Measurements from ENCODE around the gene BBS9. TPM values are rescaled to one million over a fixed set of nuclear protein-coding genes. Genes with fewer than 3 reads are reported as not detected.

The BBS9 gene
- total RNA-seq, 1 experiment from 2014 or later: 26.4 TPM

DNA sequence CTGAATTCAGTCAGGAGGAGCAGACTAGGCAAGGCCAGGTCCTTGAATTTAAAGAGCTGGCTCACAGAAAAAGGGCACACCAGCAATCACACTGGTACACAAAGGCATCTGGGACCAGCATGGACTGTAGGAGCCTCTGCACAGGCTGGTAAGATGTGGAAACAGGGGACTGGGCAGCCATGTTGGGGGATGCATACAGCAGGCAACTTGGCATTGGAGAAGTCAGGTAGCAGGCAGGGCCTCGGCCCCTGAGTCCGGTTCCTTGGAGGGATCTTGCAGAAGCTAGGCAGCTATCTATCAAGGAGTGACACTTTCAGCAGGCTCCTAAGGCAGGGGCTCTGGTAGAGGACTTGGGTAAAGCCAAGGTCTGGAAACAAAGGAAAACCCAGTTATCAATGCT, 399.7 kb downstream of the BBS9 start:
- no peaks in the 10 kb centered on the region for H3K23me2 ChIP-seq (ENCODE audit: insufficient read length, low read depth, low read length, poor library complexity, severe bottlenecking)
- no peak overlapping the region for H3K4ac ChIP-seq (ENCODE audit: low read depth, low read length)
- no peak overlapping the region for H2BK15ac ChIP-seq (ENCODE audit: low read depth, low read length)
- H2BK120ac ChIP-seq (ENCODE audit: low read depth, low read length, poor library complexity, severe bottlenecking): no peak overlapping the region
- no peaks in the 10 kb centered on the region for H4K20me1 ChIP-seq (ENCODE audit: control insufficient read depth, insufficient read depth, insufficient read length)
- peaks cover 1 to 11% (median 7%) of the 10 kb centered on the region in 3 experiments; a peak in 5 of 7 replicates for H3K36me3 Mint-ChIP-seq (ENCODE audit: insufficient read depth in 1 of 3, low read depth in 3 of 3)
- peaks cover 5 to 8% of the 10 kb centered on the region in 2 experiments; a peak in 4 of 5 replicates for H3K9me3 Mint-ChIP-seq
- H4K91ac ChIP-seq (ENCODE audit: insufficient read length, low read depth, low read length): no peak overlapping the region
- no peaks in the 10 kb centered on the region for H3K27me3 Mint-ChIP-seq (ENCODE audit: low read depth)
- no peak overlapping the region for H3K56ac ChIP-seq (ENCODE audit: insufficient read length, low read depth, low read length)
- WGBS (ENCODE audit: extremely low coverage, insufficient read length, low lambda C conversion rate): no CpG with 5 or more reads among the region's 2 CpGs
- DNase-seq: no peak
- no peak overlapping the region for H4K5ac ChIP-seq (ENCODE audit: insufficient read length, low read depth, low read length)
- H3K23ac ChIP-seq (ENCODE audit: insufficient read length, low read depth, low read length): no peak overlapping the region
- no peak overlapping the region for H3K14ac ChIP-seq (ENCODE audit: insufficient read depth, low read length)
- H3K4me3 Mint-ChIP-seq: no peak overlapping the region
- no peak overlapping the region for H2AFZ ChIP-seq (ENCODE audit: low read length)
- no peak overlapping the region for H2BK5ac ChIP-seq (ENCODE audit: insufficient read length, low read length)
- H2BK20ac ChIP-seq (ENCODE audit: low read depth, low read length, poor library complexity, severe bottlenecking): no peak overlapping the region
- no peak overlapping the region for H3T11ph ChIP-seq (ENCODE audit: low read length)
- TF ChIP-seq, protein P1, sequence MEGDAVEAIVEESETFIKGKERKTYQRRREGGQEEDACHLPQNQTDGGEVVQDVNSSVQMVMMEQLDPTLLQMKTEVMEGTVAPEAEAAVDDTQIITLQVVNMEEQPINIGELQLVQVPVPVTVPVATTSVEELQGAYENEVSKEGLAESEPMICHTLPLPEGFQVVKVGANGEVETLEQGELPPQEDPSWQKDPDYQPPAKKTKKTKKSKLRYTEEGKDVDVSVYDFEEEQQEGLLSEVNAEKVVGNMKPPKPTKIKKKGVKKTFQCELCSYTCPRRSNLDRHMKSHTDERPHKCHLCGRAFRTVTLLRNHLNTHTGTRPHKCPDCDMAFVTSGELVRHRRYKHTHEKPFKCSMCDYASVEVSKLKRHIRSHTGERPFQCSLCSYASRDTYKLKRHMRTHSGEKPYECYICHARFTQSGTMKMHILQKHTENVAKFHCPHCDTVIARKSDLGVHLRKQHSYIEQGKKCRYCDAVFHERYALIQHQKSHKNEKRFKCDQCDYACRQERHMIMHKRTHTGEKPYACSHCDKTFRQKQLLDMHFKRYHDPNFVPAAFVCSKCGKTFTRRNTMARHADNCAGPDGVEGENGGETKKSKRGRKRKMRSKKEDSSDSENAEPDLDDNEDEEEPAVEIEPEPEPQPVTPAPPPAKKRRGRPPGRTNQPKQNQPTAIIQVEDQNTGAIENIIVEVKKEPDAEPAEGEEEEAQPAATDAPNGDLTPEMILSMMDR (conservative IDR thresholded peaks at IDR 0.05): no peak
- H3K4me1 Mint-ChIP-seq: peaks cover 10 to 11% of the 10 kb centered on the region in 2 experiments; a peak in 3 of 4 replicates
- H3K27me3 ChIP-seq (ENCODE audit: insufficient read depth, low read length): no peaks in the 10 kb centered on the region
- peak overlapping the region in 1 of 3 experiments; percentile 12; a peak in 1 of 7 replicates for H3K27ac Mint-ChIP-seq
- H3K79me1 ChIP-seq (ENCODE audit: insufficient read depth, low read depth, low read length, poor library complexity, severe bottlenecking): no peaks in the 10 kb centered on the region
- H3K9me3 ChIP-seq (ENCODE audit: control insufficient read depth, low read depth, low read length): no peaks in the 10 kb centered on the region
- no peak overlapping the region for H3K27ac ChIP-seq (ENCODE audit: insufficient read length, low read depth, low read length)
- no peak overlapping the region for H3K9ac ChIP-seq (ENCODE audit: extremely low read depth, insufficient read length, low read length)
- H2AK5ac ChIP-seq (ENCODE audit: insufficient read length, low read length): no peak overlapping the region
- H3K4me2 ChIP-seq (ENCODE audit: insufficient read depth, insufficient read length, low read length): no peak overlapping the region
- H3K18ac ChIP-seq (ENCODE audit: insufficient read length, low read depth, low read length): no peak overlapping the region
- H2BK12ac ChIP-seq (ENCODE audit: insufficient read length, low read depth, low read length): no peak overlapping the region
- no peaks in the 10 kb centered on the region for H3K79me2 ChIP-seq (ENCODE audit: insufficient read depth, low read length)
- no peak overlapping the region for H4K8ac ChIP-seq (replicated peaks; ENCODE audit: insufficient read length, low read depth, low read length)
- H3K4me1 ChIP-seq (ENCODE audit: insufficient read depth, low read length): no peaks in the 10 kb centered on the region
